Fibroblast of mammary gland (primary cell): Measurements from ENCODE around the gene USP25.
A peak's percentile ranks its signal among the peaks of the same experiment; 100 is the strongest.

ENCODE experiments used
- DNase-seq: peaks from one replicate; pipeline ENCODE4 v3.0.0-alpha.2; 2010; ENCODE audit warnings: low read depth
- H3K4me3 ChIP-seq: 2 replicates; pipeline ENCODE4 v1.5.1; 2011; ENCODE audit warnings: low read depth, mild to moderate bottlenecking, low read length, moderate library complexity; ENCODE audit not compliant: control insufficient read depth
- CTCF ChIP-seq: conservative IDR thresholded peaks from 2 replicates; pipeline ENCODE4 v1.5.1; 2011; ENCODE audit warnings: low read depth, low read length, inconsistent platforms; ENCODE audit not compliant: control insufficient read depth, insufficient read depth

USP25 gene

DNA sequence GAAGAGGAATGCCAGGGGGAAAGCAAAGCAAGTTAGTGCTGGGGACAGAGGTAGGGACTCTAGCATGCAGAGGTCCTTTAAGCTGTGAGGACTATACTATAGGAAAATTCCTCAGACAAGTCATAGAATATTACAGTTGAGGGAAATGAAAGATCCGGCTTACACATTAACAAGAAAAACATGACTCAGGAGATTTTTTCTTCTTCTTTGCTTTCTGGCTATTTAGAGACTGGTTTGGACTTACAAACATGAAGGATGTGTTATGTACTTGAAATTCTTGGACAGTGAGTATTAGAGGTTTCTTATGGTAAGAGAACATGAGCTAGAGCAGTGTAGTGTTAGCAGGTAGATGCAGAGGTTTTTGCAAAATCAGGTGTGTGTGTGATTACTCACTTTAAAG is 24.9 kb downstream of the USP25 start:
- H3K4me3 ChIP-seq = no peak overlapping the region
- peak; percentile 67 for DNase-seq
- TF ChIP-seq CTCF = no peak

- peak; percentile 40 for DNase-seq
- TF ChIP-seq CTCF = no peak
- H3K4me3 ChIP-seq = no peak overlapping the region
Measured at GRCh38 chr21:15755125-15755524, 25.3 kb downstream of the USP25 start.

DNA sequence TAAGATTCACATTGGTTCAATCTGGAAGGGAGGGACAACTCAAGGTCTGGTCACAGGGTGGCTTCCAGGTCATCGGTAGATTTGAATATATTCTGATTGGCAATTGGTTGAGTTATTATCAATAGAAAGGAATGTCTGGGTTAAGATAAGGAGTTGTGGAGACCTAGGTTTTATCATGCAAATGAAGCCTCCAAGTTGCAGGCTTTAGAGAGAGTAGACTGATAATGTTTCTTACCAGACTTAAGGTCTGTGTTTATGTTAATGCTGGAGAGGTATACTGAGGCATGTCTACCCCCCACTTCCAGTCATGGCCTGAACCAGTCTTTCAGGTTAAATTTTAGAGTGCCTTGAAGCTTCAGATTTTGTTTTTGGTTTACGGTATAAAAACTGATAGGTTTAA is 29.7 kb downstream of the USP25 start:
- H3K4me3 ChIP-seq = no peak overlapping the region
- no peak for DNase-seq
- TF ChIP-seq CTCF = no peak

- H3K4me3 ChIP-seq = no peak overlapping the region
- no peak for TF ChIP-seq CTCF
Measured at GRCh38 chr21:15761507-15762100, 31.8 kb downstream of the USP25 start.

DNA sequence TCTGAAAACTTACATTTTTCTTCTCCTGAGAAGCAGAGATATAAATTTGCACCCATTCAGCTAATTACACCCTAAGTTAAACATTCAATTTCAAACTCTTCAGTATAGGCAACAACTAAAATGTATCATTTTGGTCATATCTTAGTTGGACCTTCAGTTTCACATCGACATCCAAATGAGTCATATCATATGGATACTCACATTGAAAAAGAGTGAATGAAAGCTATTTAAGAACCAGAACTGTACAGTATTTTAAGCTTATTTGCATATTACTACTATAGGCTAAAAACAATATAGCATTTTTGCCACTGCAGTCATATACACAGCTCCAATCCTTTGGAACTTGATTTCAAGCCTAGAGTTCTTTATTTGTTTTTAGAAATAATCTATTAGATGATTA is 33.6 kb downstream of the USP25 start:
- no peak for DNase-seq
- no peak overlapping the region for H3K4me3 ChIP-seq
- TF ChIP-seq CTCF = no peak

More at GRCh38 chr21:15761507-15762100, 31.8 kb downstream of the USP25 start:
- no peak for DNase-seq

DNA sequence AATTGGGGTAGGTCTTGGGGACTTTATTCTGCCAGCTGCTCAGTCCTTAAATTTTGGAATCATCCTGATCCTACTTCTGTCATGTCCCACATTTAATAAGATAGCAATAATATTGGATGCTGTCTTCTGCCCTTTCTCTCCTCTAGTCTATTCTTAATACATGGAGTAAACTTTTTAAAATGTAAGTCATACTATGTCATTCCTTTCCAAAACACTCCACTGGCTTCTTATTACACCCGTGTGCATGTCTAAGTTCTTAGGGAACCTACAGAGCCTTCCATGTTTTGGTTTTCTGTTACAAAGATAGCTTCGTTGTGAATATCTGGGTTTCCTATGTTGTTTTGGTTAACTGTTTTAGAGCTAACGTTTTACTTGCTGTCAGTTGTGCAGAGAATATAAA is 35.1 kb downstream of the USP25 start:
- TF ChIP-seq CTCF = no peak

More for the DNA sequence above, 35.1 kb downstream of the USP25 start:
- no peak overlapping the region for H3K4me3 ChIP-seq
- no peak for DNase-seq
